GM12891 (cell line): ENCODE results near the gene PLG.

Experiments used
- PAX5 ChIP-seq: IDR thresholded peaks from 2 replicates; pipeline ENCODE4 v1.6.1; 2011; ENCODE audit warnings: low read length, moderate library complexity, mild to moderate bottlenecking; ENCODE audit not compliant: insufficient read depth, severe bottlenecking
- POLR2A ChIP-seq: IDR thresholded peaks from 2 replicates; pipeline ENCODE4 v1.6.1; 2011; ENCODE audit warnings: low read depth, low read length, control low read depth
- POLR2AphosphoS5 ChIP-seq: IDR thresholded peaks from 2 replicates; pipeline ENCODE4 v1.6.1; 2011; ENCODE audit warnings: low read depth, low read length, control low read depth
- SPI1 ChIP-seq: IDR thresholded peaks from 2 replicates; pipeline ENCODE4 v1.6.1; 2011; ENCODE audit warnings: low read depth, low read length, control low read depth
- TAF1 ChIP-seq: IDR thresholded peaks from 2 replicates; pipeline ENCODE4 v1.6.1; 2011; ENCODE audit warnings: low read depth, low read length, control low read depth

- TF ChIP-seq TAF1 = no peak
- no peak for TF ChIP-seq POLR2A
- no peak for TF ChIP-seq SPI1
- TF ChIP-seq PAX5 = no peak
- TF ChIP-seq POLR2AphosphoS5 = no peak
Measured at GRCh38 chr6:160690458-160690857, 11.6 kb upstream of the PLG start.
